GM19395 (cell line): ENCODE data around the gene CTNNA3.

Source experiments
- ATAC-seq: cut with Tn5 transposase; IDR thresholded peaks from one replicate; pipeline ENCODE4 v1.9.1; 2021; ENCODE audit warnings: mild to moderate bottlenecking, moderate library complexity; ENCODE audit not compliant: unreplicated experiment

The CTNNA3 gene

DNA sequence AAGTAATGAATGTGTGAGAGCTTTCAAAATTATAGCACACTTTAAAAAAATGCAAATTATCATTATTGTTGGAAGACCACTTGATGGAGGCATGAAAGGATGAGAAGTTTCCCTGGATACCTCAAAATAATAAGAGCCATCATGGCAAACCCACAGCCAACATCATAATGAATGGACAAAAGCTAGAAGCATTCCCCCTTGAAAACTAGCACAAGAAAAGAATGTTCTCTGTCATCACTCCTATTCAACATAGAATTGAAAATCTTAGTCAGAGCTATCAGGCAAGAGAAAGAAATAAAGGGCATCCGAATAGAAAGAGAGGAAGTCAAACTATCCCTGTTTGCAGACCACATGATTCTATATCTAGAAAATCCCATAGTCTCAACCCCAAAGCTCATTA, 1657.4 kb downstream of the CTNNA3 start:
- no peak for ATAC-seq

DNA sequence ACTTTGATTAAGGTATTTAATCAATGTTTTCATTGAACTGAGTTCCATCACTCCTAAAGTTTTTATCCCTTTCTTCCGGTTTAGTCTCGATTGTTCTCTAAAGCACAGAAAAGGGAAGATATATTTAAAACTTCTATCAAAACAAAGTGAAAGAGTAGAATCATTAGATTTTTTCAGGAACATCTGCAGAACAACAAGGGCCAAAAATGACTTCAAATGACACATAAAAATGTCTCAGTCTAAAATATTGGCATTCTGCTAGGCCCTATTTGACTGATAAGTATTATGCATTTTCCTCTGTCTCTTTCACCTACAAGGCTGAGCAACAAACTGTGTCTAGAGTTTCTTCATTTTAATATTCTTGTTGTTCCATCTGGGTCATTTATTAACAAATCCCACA, 1669.7 kb downstream of the CTNNA3 start:
- ATAC-seq, result no peak

GRCh38 chr10:66025186-66025585, 1670.8 kb downstream of the CTNNA3 start:
- ATAC-seq, result no peak

GRCh38 chr10:66021423-66021822, 1674.6 kb downstream of the CTNNA3 start:
- ATAC-seq, result no peak

DNA sequence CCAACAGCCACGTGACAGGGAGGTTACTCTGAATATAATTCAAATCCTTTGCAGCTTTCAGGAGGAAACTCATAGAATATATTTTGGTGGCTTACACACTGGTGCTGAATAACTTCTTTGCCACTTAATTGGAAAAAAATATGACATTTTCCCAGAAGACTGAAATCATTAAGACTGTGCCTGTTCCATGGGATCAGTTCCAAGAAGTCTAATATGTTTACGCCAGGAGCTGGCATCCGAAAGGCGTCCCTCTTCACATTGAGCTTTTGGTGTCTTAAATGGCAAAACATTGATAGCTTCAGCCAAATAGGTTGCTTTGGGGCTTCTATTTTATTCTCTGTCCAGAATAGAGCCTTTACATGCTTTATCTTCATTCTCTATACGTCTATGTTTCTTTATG, 1687.8 kb downstream of the CTNNA3 start:
- ATAC-seq, result no peak

GRCh38 chr10:66006411-66006810, 1689.6 kb downstream of the CTNNA3 start:
- no peak for ATAC-seq

DNA sequence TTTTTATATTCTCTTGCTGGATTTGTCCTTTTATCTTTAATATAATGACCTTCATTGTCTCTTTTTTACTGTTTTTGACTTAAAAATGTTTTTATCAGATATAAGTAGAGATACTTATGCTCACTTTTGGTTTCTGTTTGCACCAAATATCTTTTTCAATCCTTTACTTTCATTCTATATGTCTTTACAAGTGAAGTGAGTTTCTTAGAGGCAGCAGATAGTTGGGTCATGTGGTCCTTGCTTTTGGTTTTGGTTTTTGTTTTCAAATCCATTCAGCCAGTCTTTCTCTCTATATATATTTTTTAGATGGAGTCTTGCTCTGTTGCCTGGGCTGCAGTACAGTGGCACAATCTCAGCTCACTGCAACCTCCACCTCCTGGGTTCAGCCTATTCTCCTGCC, 1702.5 kb downstream of the CTNNA3 start:
- no peak for ATAC-seq

DNA sequence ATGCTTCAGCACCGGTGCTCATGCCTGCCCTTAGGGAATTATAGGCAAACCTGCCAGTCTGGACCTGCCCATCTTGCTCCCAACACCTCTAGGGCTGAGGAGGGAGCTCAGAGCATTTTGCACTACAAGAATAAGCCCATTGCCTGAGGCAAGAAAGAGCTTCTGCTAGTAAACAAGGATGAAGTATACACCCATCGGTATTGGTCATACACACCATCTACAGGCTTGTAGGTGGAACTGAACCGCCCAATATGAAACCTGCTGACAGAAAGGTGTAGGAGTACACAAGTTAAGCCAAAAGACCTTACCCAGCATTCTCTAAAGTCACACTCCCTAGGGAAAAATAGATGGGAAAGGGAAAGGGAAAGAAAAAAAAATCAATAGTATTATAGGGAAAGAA, 1727.1 kb downstream of the CTNNA3 start:
- no peak for ATAC-seq

DNA sequence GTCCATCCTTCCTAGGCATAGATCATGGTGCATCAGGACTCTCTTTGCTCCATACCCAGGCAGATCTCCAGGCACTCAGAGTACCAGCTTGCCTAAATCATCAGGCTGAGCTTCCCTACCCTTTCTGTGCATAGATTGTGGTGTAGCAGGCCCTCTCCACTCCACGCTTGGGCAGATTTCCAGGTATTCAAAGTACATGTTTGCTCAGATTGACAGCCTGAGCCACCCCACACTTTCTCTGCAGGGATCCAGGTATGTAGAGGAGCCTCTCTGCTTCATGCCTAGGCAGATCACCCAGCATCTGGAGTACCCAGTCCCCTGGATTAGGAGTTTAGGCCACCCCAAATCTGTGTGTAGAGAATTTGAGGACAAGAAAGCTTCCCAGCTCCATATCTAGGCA, 1727.6 kb downstream of the CTNNA3 start:
- ATAC-seq, result no peak

DNA sequence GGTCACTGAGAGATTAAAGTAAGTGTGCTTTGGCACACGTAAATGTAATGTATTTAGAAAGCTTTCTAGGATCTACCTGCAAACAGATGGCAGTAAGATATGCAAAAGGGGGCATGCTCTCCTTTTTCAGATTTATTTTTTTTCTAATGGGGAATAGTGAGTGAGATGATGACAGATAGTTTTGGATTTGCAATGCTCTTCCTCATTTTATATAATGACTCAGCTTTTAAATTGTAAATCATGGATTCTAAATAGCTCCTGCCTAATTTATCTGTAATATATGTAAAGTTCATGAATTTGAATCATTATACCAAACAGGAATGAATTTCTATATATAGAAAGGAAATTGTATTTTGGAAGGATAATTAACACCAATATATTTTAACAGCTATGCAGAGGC, 1731.8 kb downstream of the CTNNA3 start:
- ATAC-seq, result no peak

DNA sequence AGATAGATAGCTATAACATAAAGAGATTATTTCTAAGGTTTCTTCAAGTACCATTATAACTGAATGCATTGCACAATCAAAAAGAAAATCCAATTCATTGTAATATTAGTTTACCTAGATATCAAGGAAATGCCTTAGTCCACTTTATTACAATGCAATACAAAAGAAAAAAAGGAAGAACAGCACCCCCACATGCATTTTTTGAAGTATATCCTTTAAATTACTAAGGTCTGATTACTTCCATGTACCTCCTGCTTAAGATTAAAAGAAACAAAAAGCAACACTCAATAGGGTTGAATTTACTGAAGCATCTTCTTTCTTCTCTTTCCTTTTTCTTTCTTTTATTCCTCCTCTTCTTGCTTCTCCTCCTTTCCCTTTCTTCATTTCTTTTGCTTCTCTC, 1743.9 kb downstream of the CTNNA3 start:
- no peak for ATAC-seq

- no peak for ATAC-seq
Measured at GRCh38 chr10:65950075-65950474, 1745.9 kb downstream of the CTNNA3 start.

DNA sequence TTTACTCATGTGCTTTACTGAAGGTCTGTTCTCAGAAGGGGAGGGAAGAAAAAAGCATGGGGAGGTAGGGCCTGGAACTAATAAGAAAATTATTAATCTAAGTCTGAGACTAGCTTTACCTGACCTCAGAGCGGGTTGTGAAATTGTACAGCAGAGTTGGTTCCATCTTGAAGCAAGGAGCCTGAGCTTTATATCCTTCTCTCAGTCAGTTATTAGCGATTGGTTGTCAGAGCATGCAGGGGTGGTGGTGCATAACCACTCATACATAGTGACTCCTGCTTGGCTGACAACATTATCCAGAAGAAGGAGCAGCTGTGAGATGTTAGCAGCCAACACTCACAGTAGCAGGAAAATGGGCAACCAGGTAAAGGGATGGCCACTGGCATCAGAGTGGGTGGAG, 1746.5 kb downstream of the CTNNA3 start:
- ATAC-seq, result no peak

DNA sequence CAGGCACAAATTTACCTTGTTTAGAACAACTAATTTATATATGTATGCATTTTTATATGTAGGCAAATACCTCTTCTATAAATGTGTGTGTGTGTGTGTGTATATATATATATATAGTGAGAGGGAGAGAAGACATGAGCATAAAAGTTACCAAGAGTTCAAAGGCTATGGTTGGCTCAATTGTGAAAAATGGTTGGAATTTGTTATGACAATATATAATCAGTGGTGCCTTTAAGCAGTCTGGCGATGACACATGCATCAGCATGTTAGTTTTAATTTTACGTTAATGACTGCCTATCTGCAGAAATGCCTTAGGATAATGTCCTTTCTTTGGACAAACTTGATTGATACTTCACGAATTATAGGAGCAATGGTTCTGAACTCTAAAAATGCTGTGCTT, 1750.9 kb downstream of the CTNNA3 start:
- ATAC-seq, result no peak

- ATAC-seq, result no peak
Measured at GRCh38 chr10:65943451-65943850, 1752.5 kb downstream of the CTNNA3 start.

GRCh38 chr10:65940816-65941662, 1755.0 kb downstream of the CTNNA3 start:
- no peak for ATAC-seq

GRCh38 chr10:65940105-65940504, 1755.9 kb downstream of the CTNNA3 start:
- no peak for ATAC-seq

DNA sequence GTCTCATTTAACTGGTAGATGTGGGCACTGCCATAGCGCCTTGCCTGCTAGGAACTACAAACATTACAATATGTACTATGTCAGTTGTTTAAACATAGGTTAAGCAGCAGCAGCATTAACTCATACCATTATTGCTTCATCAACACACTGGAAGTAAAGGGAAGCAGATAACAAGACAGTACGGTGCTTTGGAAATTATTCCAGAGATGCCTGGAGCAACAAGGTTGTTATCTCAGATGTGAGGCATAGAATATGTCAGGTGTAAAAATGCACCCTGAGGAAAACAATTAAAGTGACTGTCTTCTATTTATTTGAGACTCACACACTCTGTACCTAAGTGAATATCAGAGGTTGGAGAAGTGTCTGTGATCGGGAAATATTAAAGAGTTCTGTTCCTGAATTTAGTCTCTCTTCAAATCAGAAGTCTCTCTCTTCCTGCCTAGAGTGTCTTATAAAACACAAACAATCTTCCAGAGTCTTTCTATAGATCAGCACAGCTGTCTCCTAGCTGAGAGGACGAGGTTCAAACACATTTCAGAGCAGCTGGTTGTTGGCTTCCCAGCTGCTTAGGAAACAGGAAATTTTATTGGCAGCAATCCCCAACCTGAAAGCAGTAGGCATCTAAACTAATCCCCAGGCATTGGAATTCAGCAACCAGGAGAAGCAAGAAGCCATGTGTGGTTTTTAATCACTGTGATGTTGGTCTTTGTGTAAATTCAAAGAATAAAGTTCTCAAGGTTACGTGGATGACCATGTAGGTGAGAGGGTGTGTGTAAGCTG, 1764.5 kb downstream of the CTNNA3 start:
- ATAC-seq, result no peak

DNA sequence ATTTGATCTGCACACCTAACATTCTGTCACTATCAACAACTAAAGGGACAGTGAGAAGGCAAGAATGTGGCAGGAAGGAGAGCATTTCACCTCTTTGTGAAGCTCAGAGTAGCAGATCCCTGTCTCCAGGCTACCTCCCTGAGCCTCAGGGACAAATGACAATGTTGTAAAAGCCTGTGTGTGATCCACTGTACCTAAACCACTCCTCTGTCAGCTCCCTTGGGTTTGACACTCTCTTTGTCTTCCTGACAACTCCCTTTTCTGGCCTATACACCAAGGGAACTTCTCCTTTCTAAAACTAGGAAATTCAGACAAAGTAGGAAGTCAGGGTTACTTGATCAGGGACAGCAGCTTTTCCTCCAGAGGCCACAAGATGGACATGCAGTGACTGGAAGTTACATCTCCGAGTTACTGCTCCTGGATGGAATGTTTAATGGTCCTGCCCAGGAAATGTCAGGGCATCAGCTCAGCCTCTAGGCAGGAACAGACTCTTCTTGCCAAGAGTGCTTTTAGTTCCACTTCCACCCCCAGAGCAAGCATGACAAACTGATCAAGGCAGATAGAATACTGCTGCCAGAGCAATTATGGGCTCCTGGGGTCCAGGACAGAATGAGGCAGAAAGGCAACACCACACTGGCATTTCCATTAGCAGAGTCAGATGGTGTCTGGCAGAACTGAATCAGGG, 1784.7 kb downstream of the CTNNA3 start:
- no peak for ATAC-seq

GRCh38 chr10:65910209-65910608, 1785.8 kb downstream of the CTNNA3 start:
- ATAC-seq, result no peak

GRCh38 chr10:65907199-65907712, 1788.7 kb downstream of the CTNNA3 start:
- no peak for ATAC-seq
